NCI-H748 (cell line): Measurements from ENCODE around the gene KCNMB2.
"Not testable (repeated sequence)": the region's sequence is repeated elsewhere in the genome, so short reads cannot be mapped to it uniquely, and the experiment has no call there.

ENCODE experiments used
- DNase-seq: peaks from one replicate; lab custom pipeline; 2025; ENCODE audit not compliant: unreplicated experiment; lab: John Stamatoyannopoulos, UW

The KCNMB2 gene

GRCh38 chr3:178536211-178537079 lies at the start of gene KCNMB2:
TSS of gene KCNMB2 (plus strand) at chr3:178536436.
- peak; percentile 95 for DNase-seq

- DNase-seq: no peak
These were observed 49.3 kb upstream of the KCNMB2 start for GRCh38 chr3:178486903-178487302.

- DNase-seq: no peak
These were observed 48.5 kb upstream of the KCNMB2 start for GRCh38 chr3:178487752-178488151.

GRCh38 chr3:178491751-178492150 lies 44.5 kb upstream of the KCNMB2 start:
- peak; percentile 1 for DNase-seq

- peak; percentile 75 for DNase-seq
These were observed 43.7 kb upstream of the KCNMB2 start for GRCh38 chr3:178492491-178492890.

GRCh38 chr3:178494386-178494785 lies 41.9 kb upstream of the KCNMB2 start:
- peak; percentile 10 for DNase-seq

- DNase-seq: no peak
These were observed 39.3 kb upstream of the KCNMB2 start for GRCh38 chr3:178496911-178497310.

- DNase-seq: no peak
These were observed 37.4 kb upstream of the KCNMB2 start for GRCh38 chr3:178498871-178499270.

GRCh38 chr3:178500631-178501030 lies 35.6 kb upstream of the KCNMB2 start:
- DNase-seq: no peak

- no peak for DNase-seq
These were observed 32.1 kb upstream of the KCNMB2 start for GRCh38 chr3:178504128-178504527.

GRCh38 chr3:178505832-178506231 lies 30.4 kb upstream of the KCNMB2 start:
- DNase-seq: no peak

GRCh38 chr3:178507507-178508442 lies 28.5 kb upstream of the KCNMB2 start:
- no peak for DNase-seq

- DNase-seq: no peak
These were observed 27.8 kb upstream of the KCNMB2 start for GRCh38 chr3:178508443-178508825.

GRCh38 chr3:178510496-178510895 lies 25.7 kb upstream of the KCNMB2 start:
- no peak for DNase-seq

GRCh38 chr3:178512647-178513046 lies 23.6 kb upstream of the KCNMB2 start:
- no peak for DNase-seq

GRCh38 chr3:178513546-178514380 lies 22.5 kb upstream of the KCNMB2 start:
- no peak for DNase-seq

GRCh38 chr3:178514401-178514800 lies 21.8 kb upstream of the KCNMB2 start:
- DNase-seq: no peak

GRCh38 chr3:178515076-178515744 lies 21.0 kb upstream of the KCNMB2 start:
- DNase-seq: not testable (repeated sequence)

GRCh38 chr3:178517665-178518334 lies 18.4 kb upstream of the KCNMB2 start:
- DNase-seq: no peak
